ENCODE data around the gene DDX43.
"Not testable (repeated sequence)": the region's sequence is repeated elsewhere in the genome, so short reads cannot be mapped to it uniquely, and the experiment has no call there.

Gene DDX43

DNA sequence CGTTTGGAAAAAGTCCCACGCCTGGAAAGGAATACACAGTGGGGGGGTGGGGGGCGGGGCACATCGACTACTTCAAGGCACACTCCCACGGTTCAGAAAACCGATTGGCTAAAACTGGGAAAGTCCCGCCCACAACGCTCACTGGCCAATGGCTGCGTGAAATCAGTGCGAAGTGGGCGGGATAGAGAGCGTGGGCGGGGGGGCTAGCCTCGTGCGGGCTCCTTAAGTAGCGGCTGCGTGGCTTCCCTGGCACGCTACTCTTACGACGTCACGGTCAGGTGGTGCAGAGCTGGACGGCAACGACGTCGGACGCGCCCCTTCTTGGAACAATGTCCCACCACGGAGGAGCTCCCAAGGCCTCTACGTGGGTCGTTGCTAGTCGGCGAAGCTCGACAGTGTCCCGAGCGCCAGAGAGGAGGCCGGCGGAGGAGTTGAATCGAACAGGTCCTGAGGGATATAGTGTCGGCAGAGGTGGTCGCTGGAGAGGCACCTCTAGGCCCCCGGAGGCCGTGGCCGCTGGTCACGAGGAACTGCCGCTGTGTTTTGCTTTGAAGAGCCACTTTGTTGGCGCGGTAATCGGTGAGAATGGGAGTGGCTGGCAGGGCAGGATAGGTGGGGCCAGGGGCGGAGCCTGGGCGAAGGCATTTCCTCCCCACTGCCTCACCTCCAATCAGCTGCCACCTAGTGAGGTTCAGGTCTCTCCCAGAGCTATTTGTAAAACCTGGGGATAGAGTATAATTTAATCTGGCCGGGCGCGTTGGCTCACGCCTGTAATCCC, at the start of gene DDX43:
TSS of gene DDX43 (plus strand) at position 252 of the 778 bp plus-strand sequence. CDS start at position 330, 78 bp downstream.
- peak; percentile 24 to 44 for DNase-seq

DNA sequence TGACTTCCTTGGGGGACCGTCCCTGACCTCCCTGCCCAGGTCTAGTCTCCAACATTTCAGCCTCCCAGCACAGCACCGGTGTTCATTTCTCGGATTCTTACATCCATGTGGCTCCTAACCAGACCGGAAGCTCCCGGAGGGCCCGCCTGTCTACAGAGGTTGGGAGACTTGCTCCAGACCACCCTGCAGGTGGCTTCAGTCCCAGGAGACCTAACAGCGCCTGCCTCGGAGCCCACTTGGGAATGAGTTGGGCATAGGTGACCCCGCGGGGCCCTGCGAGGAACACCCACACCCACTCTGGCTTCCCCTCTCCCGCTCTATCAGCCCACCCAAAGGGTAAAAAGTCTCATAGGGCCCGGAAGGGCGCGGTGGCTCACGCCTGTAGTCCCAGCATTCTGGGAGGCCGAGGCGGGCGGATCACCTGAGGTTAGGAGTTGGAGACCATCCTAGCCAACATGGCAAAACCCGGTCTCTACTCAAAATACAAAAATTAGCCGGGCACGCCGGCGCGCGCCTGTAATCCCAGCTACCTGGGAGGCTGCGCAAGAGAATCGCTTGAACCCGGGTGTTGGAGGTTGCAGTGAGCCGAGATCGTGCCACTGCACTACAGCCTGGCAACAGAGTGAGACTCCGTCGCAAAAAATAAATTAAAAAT, 46.0 kb upstream of the DDX43 start:
- DNase-seq: no peak

DNA sequence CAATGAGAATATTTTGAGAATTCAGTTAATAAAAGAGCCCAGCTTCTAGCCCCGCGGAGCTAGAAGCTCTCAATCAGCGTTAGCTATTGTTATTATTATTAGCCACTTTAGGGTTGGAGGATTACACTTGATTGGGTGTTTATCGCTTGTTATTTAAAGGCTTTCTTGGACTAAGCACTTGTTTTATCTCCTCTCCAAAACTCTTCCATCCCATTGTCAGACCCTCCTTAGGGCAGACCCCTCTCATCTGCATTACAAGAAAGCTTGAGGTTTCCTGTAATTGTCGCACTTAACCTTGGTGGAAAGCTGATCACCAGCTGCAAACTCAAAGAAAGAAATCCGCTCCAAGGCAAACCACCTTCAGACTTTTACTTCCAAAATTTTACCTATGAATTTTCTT, 45.3 kb upstream of the DDX43 start:
- no peak for DNase-seq

GRCh38 chr6:73353636-73354593, 40.7 kb upstream of the DDX43 start, which contains the start of gene DPPA5:
Gene DPPA5 (minus strand): TSS chr6:73354276. CDS start chr6:73354225, 51 bp downstream.
- DNase-seq: no peak

- no peak for DNase-seq
Observed at GRCh38 chr6:73362358-73362757, 32.3 kb upstream of the DDX43 start, which contains the start of gene KHDC3L. Gene KHDC3L (plus strand): TSS chr6:73362658. CDS start chr6:73362730, 72 bp downstream.

- no peak for DNase-seq
Observed at GRCh38 chr6:73362869-73363536, 31.6 kb upstream of the DDX43 start.

DNA sequence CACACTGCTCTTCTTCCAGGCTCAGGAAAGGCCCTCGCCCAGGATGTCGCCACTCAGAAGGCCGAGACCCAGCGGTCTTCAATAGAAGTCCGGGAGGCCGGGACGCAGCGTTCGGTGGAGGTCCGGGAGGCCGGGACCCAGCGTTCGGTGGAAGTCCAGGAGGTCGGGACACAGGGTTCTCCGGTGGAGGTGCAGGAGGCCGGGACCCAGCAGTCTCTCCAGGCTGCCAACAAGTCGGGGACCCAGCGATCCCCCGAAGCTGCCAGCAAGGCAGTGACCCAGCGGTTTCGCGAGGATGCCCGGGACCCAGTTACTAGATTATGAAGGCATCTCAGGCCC, 31.1 kb upstream of the DDX43 start:
- no peak for DNase-seq

- DNase-seq: no peak
Observed at GRCh38 chr6:73364121-73364520, 30.5 kb upstream of the DDX43 start.

DNA sequence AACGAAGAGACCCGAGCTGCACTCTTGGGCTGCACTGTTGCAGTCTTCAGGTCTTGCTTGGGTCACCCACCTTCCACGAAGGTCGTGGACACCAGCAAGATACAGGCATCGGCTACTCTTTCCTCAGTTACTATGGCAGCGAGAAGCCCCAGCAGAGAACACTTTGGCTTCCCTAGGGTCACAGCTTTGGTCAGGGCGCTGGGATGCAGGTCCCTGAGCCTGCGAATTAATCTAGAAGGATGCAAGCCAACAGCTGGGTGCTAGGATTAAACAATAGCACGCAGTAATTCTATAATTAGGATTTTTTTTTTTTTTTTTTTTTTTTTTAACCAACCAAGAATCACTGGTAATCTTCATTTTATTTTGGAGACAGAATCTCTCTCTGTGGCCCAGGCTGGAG, 30.1 kb upstream of the DDX43 start:
- DNase-seq: no peak

DNA sequence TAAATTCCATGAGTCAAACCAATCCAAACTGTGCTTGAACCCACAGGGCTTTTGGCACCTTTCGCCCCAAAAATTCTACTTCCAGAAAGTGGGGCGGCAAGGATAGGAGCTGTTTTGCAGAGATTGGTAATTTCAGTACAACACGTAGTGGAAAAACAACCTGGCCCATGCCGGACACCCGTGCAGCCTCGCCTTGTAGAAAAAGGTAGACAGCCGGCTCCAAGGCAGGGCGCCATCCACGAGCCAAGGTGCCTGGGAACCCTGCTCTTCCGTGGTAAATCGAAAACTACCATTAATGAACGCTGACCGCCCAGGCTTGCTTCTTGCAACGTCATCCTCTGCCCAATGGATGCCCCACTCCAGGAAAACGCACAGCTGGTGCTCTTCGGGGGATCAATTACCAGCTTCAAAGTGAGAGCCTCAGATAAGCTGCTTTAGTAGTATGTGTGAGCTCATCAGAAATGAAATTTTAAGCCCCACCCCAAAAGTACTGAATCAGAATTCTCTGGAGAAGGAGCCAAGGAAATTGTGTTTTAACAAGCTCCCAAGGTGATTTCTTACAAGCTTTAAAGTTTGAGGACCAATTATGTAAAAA, 26.8 kb upstream of the DDX43 start:
- DNase-seq: no peak

DNA sequence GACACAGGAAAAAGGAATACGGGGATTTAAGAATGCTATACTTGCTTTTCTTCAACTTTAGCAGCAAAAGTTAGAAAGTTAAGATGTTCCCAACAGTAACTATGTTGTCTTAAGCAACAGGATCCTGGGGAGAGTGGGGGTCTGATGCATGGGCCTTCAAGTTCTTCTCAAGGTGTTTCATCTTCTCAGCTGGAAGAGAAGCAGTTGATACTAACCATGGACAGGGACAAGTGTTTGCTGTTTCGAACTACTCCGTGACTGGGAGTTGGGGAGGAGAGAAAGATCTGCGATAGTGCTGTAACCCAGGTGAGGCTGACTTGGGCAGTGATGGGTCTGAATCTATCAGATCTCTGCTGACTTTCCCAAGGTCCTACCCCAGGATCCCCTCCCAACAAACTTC, 26.0 kb upstream of the DDX43 start:
- DNase-seq: no peak

GRCh38 chr6:73369157-73369556, 25.5 kb upstream of the DDX43 start:
- no peak for DNase-seq

DNA sequence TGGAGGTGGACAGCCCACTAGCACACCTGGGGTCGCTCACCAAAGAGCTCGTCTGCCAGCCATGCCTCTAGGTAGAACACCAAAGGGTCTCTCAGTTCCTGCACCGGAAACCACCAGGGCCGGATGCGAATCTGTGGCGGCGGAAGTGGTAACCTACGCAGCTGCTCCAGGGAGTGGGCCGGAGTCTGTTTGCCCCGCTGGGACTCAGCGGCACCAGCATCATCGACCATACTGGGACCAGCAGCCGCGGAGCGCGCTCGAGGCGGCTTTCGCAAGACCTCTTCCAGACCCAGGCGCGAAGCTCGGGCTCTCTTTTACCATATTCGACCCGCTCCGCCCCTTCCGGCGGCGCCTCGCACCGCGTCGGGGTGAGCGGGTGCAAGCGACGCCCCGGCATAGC, 25.1 kb upstream of the DDX43 start, which contains the start of gene OOEP:
TSS of gene OOEP (minus strand) at position 335 of the 400 bp plus-strand sequence. CDS start at position 230, 105 bp downstream.
- DNase-seq: no peak

- DNase-seq: no peak
Observed at GRCh38 chr6:73371984-73372383, 22.6 kb upstream of the DDX43 start.

- DNase-seq: no peak
Observed at GRCh38 chr6:73372516-73372915, 22.1 kb upstream of the DDX43 start.

- DNase-seq: no peak
Observed at GRCh38 chr6:73375216-73375615, 19.4 kb upstream of the DDX43 start.

DNA sequence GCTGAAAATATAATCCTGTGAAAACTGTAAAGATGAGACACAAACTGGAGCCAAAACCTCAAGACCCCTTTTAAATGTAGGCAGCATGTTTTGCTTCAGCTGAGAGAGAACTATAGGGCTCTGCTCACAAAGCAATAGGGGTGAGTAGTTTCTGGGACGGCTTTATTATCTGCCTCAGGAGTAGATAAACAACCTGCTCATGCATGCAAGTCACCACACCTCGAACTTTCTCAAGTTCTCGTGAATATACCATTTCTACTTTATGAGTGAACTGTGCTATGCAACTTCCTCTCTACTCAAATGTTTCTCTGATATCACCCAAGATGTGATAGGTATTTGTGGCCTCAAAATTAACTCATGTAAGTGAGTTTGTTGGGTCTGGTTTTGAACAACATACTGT, 17.4 kb upstream of the DDX43 start:
- DNase-seq: no peak

GRCh38 chr6:73381531-73381930, 13.1 kb upstream of the DDX43 start:
- DNase-seq: not testable (repeated sequence)

DNA sequence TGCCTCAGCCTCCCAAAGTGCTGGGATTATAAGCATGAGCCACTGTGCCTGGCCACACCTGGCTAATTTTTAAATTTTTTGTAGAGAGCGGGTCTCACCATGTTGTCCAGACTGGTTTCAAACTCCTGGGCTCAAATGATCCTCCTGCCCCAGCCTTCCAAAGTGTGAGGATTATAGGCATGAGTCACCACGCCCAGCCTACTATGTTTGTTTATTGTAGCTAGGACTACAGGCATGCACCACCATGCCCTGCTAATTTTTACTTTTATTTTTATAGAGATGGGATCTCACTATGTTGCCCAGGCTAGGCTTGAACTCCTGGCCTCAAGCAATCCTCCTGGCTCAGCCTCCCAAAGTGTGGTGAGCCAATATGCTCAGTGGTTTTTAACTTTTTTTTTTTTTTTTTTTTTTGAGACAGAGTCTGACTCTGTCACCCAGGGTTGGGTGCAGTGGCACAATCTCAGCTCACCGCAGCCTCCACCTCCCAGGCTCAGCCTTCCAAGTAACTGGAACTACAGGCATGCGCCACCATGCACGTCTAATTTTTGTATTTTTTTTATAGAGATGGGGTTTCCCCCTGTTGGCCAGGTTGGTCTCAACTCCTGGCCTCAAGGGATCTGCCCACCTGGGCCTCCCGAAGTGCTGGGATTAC, 12.0 kb upstream of the DDX43 start:
- DNase-seq: no peak

- no peak for DNase-seq
Observed at GRCh38 chr6:73388433-73388799, 6.2 kb upstream of the DDX43 start.

DNA sequence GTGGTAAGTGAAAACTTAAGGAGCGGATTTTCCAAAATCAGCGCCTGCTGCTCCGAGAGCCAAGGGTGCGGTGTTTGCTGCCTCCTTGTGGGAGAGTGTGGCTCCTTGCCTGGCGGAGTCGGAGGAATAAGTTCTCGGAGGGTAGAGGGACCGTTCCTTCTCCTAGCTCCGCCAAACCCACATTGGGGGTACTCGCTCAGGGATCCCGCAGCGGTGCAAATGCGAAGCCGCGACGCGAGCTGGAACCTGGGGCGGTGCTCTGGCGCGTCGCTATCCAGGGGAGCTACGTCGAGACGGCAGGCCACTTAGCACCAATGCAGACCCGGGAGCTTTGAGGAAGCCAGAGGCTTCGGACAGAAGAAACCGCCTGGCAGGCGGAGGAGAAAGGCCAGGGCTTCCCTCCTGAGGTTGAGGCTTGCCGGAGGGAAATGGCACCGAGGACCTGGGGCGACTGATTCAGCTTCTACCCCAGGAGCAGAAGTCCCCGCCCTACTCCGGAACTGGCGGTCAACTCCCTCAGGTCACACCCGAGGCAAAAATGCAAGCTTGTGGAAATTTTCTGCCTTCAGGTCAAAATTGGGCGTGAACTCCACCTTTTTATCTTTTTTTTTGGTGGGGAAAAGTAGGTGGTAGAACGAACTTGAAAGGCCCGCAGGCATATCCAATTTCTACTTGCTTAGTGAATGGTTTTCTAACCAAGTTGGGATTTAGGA, 5.7 kb upstream of the DDX43 start:
- DNase-seq: peak; percentile 38 to 56
